Adipocyte (in vitro differentiated cells): ENCODE results near the gene ITIH2.
"Not testable (repeated sequence)": the region's sequence is repeated elsewhere in the genome, so short reads cannot be mapped to it uniquely, and the experiment has no call there.

ENCODE experiments used
- DNase-seq: peaks from one replicate; pipeline ENCODE4 v3.0.0-alpha.2; 2015; ENCODE audit warnings: low read depth
- H3K27me3 ChIP-seq: replicated peaks from 2 replicates; pipeline ENCODE4 v1.7.0; 2013; ENCODE audit warnings: mild to moderate bottlenecking, low read length, moderate library complexity; ENCODE audit not compliant: control insufficient read depth, insufficient read depth
- H3K36me3 ChIP-seq: 2 replicates; pipeline ENCODE4 v1.7.0; 2013; ENCODE audit warnings: low read length, mild to moderate bottlenecking, moderate library complexity; ENCODE audit not compliant: control insufficient read depth, insufficient read depth, severe bottlenecking
- H3K4me1 ChIP-seq: 2 replicates; pipeline ENCODE4 v1.7.0; 2013; ENCODE audit warnings: mild to moderate bottlenecking, low read length, moderate library complexity; ENCODE audit not compliant: control insufficient read depth, insufficient read depth
- H3K4me3 ChIP-seq: 2 replicates; pipeline ENCODE4 v1.7.0; 2013; ENCODE audit warnings: mild to moderate bottlenecking, low read length, moderate library complexity
- H3K9ac ChIP-seq: 2 replicates; pipeline ENCODE4 v1.7.0; 2013; ENCODE audit warnings: mild to moderate bottlenecking, low read length, moderate library complexity
- H3K9me3 ChIP-seq: 2 replicates; pipeline ENCODE4 v1.7.0; 2013; ENCODE audit warnings: mild to moderate bottlenecking, low read length, moderate library complexity; ENCODE audit not compliant: control insufficient read depth

ITIH2 gene

DNA sequence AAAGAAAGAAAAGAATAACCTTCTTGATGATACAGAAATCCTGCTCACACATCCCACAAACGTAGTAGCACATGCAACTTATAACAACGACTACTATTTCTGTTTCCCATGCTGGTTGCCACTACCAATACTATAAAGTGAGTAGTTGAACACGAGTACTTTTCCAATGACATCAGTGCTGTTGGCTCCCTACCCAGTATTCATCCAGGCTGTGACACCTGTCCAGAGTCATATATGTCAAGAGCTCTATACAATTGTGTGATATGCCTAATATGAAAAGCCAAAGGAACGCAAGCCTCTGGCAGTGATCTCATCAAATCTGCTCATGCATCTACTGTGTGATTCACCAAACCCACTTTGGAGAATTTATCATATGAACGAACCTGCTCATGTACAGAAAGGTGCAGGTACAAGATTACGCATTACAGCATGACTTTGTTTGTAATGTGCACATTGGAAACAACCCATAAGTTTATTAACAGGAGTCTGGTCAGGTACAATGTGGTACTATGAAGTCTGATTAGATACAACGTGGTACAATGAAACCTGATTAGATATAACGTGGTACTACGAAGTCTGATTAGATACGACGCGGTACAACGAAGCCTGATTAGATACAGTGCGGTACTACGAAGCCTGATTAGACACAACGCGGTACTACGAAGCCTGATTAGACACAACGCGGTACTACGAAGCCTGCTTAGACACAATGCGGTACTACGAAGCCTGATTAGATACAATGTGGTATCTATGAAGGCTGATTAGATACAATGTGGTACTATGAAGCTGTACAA lies 30.6 kb upstream of the ITIH2 start:
- Histone ChIP-seq H3K4me3 (no peak overlapping the region), H3K36me3 (no peaks in the 10 kb centered on the region), H3K9ac (no peak overlapping the region), H3K27me3 (peaks cover 22% of the 10 kb centered on the region), H3K9me3 (no peaks in the 10 kb centered on the region), H3K4me1 (peaks cover 11% of the 10 kb centered on the region)
- DNase-seq = no peak

DNA sequence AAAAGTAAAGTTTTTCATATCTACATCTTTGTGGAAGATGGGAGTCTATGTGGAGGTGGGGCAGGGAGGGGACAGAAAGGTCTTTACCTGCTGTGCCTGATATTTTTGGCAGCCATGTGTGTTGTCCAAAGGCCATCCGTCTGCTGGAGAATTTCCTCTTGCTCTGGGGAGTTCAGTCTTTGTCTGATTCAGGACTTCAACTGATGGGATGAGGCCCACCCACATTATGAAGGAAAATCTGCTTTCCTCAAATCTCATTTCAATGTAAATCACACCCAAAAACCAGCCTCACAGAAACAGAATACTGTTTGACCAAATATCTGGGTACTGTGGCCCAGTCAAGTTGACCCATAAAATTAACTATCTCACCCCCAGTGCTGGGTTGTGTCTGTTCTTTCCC lies 23.9 kb upstream of the ITIH2 start:
- Histone ChIP-seq H3K4me1 (no peaks in the 10 kb centered on the region), H3K9ac (no peak overlapping the region), H3K36me3 (no peaks in the 10 kb centered on the region), H3K9me3 (peaks cover 10% of the 10 kb centered on the region), H3K4me3 (no peak overlapping the region), H3K27me3 (peaks cover 21% of the 10 kb centered on the region)
- no peak for DNase-seq

DNA sequence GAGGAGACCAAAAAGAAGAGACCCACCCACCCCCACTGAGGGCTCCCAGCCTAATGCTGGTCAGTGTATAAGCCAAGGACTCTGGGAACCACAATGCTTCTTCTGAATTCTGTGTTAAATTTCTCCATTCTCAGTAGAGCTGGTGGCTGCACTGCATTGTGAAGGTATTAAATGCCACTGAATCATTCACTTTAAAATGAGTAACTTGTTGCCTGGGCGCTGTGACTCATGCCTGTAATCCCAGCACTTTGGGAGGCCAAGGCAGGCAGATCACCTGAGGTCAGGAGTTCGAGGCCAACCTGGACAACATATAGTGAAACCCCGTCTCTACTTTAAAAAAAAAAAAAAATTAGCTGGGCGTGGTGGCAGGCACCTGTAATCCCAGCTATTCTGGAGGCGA lies 23.0 kb upstream of the ITIH2 start:
- peaks cover 19% of the 10 kb centered on the region for H3K27me3 ChIP-seq
- not testable (repeated sequence) for H3K9ac ChIP-seq, DNase-seq, H3K36me3 ChIP-seq, H3K4me1 ChIP-seq, H3K9me3 ChIP-seq, H3K4me3 ChIP-seq

DNA sequence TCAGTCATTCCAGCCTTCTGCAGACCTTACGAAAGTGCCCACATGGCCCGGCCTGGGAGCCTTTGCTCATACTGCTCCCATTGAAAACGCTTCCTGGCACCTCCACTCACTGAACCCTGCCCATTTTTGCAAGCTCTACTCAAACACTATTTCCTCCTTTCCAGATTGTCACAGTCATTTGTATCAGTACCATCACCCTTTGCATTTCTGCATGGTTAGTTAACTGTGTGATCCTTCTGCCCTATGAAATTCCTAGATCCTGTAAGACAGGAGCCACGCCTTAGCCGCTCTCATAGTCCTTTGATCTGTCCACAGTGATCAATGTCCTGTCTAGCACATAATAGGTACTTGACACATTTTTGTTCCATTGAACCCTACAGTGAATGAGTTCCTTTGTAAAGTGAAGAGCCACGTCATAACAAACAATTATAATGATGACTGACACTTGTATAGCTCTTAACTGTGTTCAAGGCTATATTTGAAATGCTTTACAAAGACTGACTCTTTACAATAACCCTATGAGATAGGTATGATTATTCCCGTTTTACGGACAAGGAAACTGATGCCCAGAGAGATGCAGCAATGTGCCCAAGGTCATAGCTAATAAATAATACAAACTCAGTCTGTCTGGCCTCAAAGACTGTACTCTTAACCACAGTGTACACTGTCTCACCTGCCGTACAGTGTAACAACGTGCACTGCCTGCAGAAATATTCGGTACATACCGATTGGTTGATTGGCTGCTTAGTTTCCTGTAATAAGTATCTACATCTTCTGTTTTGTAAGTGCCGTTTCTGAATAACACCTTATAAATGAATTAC lies 16.6 kb upstream of the ITIH2 start:
- Histone ChIP-seq H3K36me3 (no peaks in the 10 kb centered on the region), H3K4me1 (peaks cover 11% of the 10 kb centered on the region)

DNA sequence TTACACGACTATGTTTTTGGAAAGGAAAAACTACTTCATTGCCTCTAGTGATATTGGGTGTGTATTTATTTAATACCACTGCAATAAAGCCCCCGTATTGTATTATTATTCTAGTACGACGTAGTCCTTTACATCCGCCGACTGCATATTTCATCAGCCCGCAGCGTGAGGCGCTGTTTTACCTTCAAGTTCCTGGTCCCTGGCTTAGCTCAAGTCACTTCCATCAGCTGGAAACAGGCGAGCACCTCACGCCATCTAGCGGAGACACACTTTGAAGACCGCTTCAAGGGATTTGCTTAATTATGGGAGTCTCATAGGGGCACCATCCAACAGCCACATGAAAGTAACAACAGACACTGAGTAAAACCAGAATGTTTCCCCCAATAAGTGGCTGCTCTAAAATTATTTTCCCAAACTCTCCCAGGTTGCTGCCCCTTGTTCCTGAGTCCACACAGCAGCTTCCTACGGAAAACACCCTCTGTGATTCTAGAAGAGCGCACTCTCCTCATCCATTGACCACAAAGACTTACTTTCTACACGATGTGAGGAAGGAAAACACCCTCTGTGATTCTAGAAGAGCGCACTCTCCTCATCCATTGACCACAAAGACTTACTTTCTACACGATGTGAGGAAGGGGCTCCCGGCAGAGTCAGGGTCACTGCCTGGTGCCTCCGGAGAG lies 15.7 kb upstream of the ITIH2 start:
- peaks cover 16% of the 10 kb centered on the region for H3K9me3 ChIP-seq
- H3K4me3 ChIP-seq = no peak overlapping the region
- H3K27me3 ChIP-seq = peaks cover 10% of the 10 kb centered on the region
- peaks cover 11% of the 10 kb centered on the region for H3K4me1 ChIP-seq
- no peak overlapping the region for H3K9ac ChIP-seq
- peak; percentile 91 for DNase-seq
- H3K36me3 ChIP-seq = no peaks in the 10 kb centered on the region

More for the DNA sequence above, 16.6 kb upstream of the ITIH2 start:
- DNase-seq = no peak
- H3K9ac ChIP-seq = no peak overlapping the region
- no peak overlapping the region for H3K4me3 ChIP-seq
- H3K27me3 ChIP-seq = peaks cover 10% of the 10 kb centered on the region
- H3K9me3 ChIP-seq = peaks cover 18% of the 10 kb centered on the region

DNA sequence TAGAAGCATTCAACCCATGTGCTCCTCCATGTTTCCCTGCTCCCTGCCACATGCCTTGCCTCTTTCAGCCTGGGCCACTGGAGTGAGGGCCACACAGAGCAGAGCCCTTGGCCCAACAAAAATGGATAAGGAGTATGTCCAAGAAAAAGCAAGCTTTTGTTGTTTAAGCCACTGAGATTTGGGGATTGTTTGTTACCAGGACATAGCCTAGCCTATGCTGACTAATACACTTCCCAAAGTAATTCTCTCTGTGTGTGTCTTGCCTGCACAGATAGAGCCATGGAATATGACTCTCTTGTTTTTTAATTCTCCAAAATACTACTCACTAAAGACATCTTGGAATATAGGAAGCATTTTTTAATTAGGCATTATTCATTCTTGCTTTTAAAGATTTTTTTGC lies 13.5 kb upstream of the ITIH2 start:
- Histone ChIP-seq H3K36me3 (no peaks in the 10 kb centered on the region), H3K4me1 (peaks cover 11% of the 10 kb centered on the region), H3K9ac (no peak overlapping the region), H3K27me3 (no peaks in the 10 kb centered on the region), H3K9me3 (peaks cover 12% of the 10 kb centered on the region), H3K4me3 (no peak overlapping the region)
- DNase-seq = no peak

DNA sequence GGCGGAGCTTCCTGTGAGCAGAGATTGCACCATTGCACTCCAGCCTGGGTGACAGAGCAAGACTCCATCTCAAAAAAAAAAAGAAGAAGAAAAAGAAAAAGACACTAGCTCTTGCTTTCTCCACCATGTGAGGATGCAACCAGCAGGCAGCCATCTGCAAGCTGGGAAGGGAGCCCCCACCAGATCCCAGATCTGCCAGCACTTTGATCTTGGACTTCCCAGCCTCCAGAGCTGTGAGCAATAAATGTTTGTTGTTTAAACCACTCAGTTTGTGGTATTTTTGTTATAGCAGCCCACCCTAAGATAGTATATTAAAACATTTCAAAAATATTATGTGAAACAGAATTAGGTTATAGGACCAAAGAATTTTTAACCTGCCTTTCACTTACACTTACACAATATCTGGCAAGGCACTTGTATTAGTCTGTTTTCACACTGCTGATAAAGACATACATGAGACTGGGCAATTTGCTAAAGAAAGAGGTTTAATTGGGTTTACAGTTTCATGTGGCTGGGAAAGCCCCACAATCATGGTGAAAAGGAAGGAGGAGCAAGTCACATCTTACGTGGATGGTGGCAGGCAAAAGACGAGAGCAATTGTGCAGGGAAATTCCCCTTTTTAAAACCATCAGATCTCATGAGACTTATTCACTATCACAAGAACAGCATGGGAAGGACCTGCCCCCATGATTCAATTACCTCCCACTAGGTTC lies 12.1 kb upstream of the ITIH2 start:
- not testable (repeated sequence) for H3K9ac ChIP-seq, DNase-seq, H3K36me3 ChIP-seq, H3K4me3 ChIP-seq, H3K27me3 ChIP-seq
- peaks cover 12% of the 10 kb centered on the region for H3K9me3 ChIP-seq
- H3K4me1 ChIP-seq = peaks cover 11% of the 10 kb centered on the region

DNA sequence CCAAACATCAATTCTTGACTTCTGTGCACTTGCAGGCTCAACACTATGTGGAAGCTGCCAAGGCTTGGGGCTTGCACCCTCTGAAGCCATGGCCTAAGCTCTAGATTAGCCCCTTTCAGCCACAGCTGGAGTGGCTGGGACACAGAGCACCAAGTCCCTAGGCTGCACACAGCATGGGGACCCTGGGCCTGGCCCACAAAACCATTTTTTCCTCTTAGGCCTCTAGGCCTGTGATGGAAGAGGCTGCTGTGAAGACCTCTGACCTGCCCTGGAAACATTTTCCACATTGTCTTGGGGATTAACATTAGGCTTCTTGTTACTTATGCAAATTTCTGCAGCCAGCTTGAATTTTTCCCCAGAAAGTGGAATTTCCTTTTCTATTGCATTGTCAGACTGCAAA lies 10.7 kb upstream of the ITIH2 start:
- peaks cover 12% of the 10 kb centered on the region for H3K9me3 ChIP-seq
- not testable (repeated sequence) for H3K4me3 ChIP-seq, DNase-seq

DNA sequence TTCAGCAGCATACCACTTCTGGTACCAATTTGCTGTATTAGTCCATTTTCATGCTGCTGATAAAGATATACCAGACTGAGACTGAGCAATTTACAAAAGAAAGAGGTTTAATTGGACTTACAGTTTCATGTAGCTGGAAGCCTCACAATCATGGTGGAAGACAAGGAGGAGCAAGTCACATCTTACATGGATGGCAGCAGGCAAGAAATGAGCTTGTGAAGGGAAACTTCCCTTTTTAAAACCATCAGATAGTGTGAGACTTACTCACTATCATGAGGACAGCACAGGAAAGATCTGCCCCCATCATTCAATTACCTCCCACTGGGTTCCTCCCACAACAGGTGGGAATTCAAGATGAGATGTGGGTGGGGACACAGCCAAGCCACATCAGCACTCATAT lies 9.9 kb upstream of the ITIH2 start:
- not testable (repeated sequence) for H3K36me3 ChIP-seq, H3K27me3 ChIP-seq, DNase-seq, H3K9ac ChIP-seq, H3K4me1 ChIP-seq, H3K4me3 ChIP-seq
- H3K9me3 ChIP-seq = peaks cover 12% of the 10 kb centered on the region

More for the DNA sequence above, 10.7 kb upstream of the ITIH2 start:
- not testable (repeated sequence) for H3K36me3 ChIP-seq, H3K4me1 ChIP-seq, H3K27me3 ChIP-seq, H3K9ac ChIP-seq

DNA sequence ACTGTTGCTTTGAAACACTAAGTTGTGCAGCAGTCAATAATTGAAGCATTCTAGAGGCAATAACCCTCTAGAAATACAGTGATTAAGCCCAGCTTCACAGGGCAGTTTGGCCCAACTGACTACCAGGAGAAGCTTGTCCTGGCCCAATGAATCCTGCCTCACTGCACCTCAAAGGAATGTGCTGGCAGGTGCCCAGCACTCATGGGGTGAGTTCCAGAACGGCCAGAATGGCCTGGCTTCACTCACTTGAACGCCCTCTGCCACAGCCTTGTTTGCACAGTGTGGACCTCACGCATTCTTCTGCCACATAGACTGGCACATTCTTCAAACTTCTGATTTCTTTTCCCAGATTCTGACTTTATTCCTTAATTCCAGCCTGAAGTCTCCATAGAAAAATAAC lies 6.6 kb upstream of the ITIH2 start:
- Histone ChIP-seq H3K9me3 (peaks cover 3% of the 10 kb centered on the region), H3K4me3 (no peak overlapping the region), H3K27me3 (no peaks in the 10 kb centered on the region), H3K36me3 (no peaks in the 10 kb centered on the region), H3K4me1 (peaks cover 4% of the 10 kb centered on the region), H3K9ac (no peak overlapping the region)
- DNase-seq = peak; percentile 3

DNA sequence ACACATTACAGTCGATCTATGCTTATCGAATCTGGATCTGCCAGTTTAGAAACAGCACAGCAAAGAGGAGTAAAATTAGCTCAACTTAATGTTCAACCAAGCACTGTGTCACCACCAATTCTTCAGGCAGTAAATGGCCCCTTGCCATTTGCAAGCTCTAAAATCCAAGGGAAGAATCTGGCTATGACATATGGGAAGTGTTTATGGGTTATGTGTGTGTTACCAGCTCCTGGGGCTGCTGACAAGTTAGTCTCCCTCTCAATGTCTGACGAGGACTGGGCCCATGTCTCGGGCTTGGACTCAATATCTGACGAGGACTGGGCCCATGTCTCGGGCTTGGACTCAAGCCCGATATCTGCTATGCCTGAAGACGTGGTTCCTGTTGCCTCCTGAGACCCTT lies 5.7 kb upstream of the ITIH2 start:
- Histone ChIP-seq H3K4me1 (peaks cover 4% of the 10 kb centered on the region), H3K9me3 (peaks cover 3% of the 10 kb centered on the region), H3K36me3 (no peaks in the 10 kb centered on the region), H3K9ac (no peak overlapping the region), H3K4me3 (no peak overlapping the region), H3K27me3 (peaks cover 6% of the 10 kb centered on the region)
- DNase-seq = no peak
